GM18499 (cell line): Measurements from ENCODE around the gene SIT1.
A peak's percentile ranks its signal among the peaks of the same experiment; 100 is the strongest.
"Not testable (repeated sequence)": the region's sequence is repeated elsewhere in the genome, so short reads cannot be mapped to it uniquely, and the experiment has no call there.

ENCODE experiments used
- ATAC-seq: cut with Tn5 transposase; IDR thresholded peaks from one replicate; pipeline ENCODE4 v1.9.1; 2021; ENCODE audit warnings: moderate number of reproducible peaks; ENCODE audit not compliant: insufficient read depth, unreplicated experiment

Gene SIT1

DNA sequence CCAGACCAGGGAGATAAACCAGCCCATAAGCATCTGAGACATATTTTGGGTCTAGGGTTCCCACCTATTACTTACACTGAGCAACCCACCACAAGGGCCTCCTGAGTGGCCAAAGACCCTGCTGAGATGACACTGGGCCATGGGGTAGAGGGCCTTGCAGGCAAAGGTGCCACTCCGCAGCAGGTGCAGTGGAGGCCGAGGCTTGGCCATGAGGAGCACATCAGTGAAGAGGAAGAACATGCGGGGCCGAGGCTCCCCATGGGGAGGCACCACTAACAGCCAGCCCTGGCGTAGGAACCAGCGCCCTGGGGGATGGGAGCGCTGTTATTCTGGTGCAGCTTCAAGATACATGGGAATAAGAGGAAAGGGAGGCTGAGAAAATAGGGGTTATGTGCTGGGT is 11.7 kb upstream of the SIT1 start:
- ATAC-seq, result no peak

DNA sequence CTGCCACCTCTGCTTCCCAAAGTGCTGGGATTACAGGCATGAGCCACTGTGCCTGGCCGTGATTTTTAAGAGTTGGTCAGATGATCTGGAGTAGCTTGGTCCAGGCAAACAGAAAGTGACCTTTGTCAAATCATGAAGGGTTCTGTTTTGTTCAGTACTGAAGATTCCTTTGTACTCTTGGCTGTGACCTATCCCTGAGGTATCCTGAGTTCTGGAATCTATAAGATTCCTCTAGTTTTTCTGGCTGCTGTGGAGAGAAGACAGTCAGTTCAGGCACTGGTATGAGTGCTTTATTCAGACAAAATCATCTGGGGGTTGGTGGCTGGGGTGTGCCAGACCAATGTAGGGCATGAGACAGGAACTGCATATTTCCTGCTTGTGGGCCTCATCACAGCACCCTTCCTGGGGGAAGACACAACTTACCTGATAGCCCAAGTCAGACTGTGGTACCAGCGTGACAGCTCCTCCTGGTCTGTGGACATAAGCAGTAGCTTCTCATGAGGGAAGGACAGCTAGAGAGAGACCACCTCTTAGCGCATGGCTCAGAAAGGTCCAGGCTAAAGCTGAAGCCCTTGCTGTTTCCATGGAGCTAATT is 11.1 kb upstream of the SIT1 start:
- no peak for ATAC-seq

DNA sequence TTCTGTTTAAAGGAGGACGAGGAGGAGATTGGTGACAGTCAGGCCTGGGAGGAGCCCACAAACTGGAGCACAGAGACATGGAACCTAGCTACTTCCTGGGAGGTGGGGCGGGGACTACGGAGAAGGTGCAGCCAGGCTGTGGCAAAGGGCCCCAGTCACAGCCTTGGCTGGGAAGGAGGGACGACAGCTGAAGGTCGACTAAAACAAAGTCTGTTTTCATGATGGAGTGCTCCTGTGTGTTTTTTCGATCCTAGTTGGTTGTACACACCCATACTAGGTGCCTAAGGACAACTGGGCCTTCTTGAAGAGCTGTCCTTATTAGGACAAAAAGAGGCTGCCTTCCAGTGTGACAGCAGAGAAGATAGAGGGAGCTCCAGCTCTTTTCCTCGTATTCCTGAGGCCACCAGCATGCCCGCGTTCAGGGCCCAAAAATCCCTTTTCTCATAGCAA is 10.3 kb upstream of the SIT1 start:
- no peak for ATAC-seq

DNA sequence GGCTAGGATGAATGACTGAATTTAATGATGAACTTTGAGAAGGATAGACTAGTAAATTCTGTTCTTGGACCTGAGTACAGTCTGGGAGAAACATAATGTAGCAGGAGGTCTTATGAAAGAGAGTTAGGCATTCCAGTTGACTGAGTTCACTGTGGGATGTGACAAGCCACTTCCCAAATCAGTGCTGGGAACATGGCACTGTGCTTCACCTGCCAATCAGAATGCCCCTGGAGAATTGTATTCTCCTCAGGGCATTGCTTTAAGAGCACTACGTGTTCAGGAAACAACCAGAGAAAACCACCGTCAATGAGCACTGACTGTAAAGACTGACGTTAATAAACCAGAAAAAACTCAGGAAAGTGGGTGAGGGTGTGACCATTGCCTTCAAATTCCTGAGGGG is 8.6 kb upstream of the SIT1 start:
- no peak for ATAC-seq

DNA sequence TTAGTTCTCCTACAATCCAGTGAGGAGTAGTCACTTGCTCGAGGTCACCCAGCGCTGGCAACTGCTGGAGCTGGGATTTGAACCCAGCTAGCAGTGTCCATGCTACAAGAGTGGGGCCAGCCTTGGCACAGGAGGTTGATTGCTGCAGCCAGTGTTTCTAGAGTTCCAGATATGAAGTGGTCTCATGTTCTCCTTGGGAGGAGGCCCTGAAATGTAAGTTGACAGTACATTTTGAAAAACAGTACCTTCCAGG is 8.2 kb upstream of the SIT1 start:
- no peak for ATAC-seq

DNA sequence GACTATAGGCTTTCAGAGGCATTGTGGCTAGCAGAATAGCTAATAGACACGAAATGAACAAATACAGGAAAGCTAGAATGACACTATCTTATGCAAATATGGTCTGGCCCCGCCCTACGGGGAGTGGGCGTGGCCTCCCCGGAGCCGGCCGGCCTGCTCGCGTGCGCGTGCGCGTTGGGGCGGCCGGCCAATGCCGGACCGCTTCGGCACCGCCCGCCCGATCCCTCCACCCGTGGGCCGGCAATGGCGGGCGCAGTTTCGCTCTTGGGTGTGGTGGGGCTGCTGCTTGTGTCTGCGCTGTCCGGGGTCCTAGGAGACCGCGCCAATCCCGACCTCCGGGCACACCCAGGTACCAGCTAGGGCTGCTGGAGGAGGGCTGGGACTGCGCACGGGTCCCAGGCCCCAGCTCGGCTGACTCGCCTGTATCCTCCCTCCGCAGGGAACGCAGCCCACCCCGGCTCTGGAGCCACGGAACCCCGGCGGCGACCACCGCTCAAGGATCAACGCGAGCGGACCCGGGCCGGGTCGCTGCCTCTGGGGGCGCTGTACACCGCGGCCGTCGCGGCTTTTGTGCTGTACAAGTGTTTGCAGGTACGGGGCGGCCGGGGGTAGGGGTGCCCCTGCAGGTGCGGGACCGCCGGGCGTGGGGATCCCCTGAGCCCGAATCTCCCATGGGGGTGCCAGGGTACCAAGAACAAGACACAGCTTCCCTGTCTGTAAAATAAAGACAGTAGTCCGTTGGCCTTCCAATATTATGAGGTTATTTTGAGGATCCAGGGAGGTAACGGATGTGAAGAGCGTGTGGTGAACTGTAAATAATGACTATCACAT is 7.6 kb upstream of the SIT1 start, which contains the start of gene CCDC107:
Gene CCDC107 (plus strand): TSS at position 156 of the 831 bp plus-strand sequence. CDS start 88 bp downstream, at position 244.
- peak; percentile 31 for ATAC-seq

DNA sequence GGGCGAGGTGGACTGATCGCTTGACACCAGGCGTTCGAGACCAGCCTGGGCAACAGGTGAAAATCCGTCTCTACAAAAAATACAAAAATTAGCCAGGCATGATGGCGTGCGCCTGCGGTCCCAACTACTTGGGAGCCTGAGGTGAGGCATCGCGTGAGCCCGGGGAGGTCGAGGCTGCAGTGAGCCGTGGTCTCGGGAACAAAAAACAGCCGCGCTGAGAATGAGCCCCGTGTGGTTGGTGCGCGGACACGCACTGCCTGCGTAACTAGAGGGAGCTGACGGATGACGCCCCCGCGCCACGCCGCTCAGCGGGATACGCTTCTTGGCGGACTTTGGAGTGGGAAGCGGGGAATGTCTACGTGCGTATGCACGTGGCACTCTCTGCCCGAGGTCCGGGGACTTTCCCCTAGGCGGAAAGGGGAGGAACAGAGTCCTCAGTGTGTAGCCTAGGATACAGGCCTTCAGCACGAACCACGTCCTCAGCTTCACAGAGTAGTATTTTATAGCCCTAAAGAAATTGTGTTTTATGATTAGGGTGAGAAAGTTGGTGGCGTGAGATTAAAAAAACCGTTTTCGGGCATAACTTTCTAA is 6.9 kb upstream of the SIT1 start, which contains the start of gene RMRP:
Gene RMRP (minus strand): TSS at position 474 of the 591 bp plus-strand sequence.
- peak; percentile 85 for ATAC-seq

DNA sequence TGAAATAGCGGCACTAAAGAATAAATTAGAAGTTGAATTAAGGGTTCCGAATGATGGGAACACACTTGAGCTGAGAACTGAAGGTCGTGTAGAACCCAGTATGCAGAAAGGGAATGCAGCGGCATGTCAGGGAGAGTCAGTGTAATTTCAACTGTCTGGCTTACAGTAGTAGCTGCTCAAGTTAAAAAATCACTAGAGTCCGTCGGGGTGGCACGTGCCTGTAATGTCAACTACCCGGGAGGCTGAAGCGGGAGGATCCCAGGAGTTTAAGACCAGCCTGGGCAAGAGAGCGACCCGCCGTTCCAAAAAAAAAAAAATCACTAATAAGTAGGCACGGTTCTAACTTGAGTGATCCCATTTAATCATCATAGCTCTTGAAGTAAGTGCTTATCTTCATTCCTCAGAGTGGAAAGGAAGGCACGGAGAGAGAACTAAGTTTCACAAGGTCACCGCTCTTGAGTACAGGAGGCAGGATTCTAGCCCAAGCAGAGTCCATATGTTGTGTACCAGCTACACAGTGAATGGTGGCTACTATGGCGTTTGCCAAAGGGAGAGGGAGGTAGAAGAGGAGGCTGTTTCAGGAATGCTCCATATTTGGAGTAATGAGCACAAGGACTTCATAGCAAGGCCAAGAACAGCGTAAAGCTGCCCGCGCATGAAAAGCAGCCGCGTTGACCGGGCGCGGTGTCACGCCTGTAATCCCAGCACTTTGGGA is 6.3 kb upstream of the SIT1 start:
- ATAC-seq, result no peak

DNA sequence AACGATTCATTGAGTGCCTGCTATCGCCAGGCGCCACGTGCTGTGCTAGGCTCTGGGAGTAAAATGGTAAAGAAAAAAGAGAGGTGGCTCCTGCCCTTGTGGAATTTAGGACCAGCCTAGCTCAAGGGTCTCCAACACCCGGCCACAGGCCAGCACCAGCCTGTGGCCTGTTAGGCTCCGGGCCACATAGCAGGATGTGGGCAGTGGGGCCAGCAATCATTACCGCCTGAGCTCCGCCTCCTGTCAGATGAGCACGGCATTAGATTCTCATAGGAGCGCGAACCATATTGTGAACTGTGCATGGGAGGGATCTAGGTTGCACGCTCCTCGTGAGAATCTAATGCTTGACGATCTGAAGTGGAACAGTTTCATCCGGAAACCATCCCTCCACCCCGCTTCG is 5.6 kb upstream of the SIT1 start:
- ATAC-seq, result no peak

DNA sequence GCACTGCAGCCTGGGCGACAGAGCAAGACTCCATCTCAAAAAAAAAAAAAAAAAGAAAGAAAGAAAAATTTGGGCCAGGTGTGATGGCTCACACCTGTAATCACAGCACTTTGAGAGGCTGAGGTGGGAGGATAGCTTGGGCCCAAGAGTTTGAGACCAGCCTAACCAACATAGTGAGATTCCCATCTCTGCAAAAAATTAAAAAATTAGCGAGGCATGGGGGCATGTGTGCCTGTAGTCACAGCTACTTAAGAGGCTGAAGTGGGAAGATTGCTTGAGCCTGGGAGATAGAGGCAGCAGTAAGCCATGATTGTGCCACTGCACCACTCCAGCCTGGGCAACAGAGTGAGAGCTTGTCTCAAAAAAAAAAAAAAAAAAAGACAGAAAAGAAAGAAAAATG is 2.9 kb upstream of the SIT1 start:
- ATAC-seq, result no peak

DNA sequence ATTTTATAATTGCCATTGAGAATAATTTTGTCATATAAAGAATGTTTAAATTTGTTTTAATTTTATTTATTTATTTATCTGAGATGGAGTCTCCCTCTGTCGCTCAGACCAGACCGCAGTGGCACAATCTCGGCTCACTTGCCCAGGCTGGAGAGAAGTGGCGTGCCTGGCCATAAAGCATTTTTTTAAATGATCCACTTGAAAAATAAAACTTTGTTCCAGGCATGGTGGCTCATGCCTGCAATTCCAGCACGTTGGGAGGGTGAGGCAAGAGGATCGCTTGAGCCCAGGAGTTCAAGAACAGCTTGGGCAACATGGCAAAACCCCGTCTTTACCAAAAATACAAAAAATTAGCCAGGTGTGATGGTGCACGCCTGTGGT is 2.1 kb upstream of the SIT1 start:
- no peak for ATAC-seq

DNA sequence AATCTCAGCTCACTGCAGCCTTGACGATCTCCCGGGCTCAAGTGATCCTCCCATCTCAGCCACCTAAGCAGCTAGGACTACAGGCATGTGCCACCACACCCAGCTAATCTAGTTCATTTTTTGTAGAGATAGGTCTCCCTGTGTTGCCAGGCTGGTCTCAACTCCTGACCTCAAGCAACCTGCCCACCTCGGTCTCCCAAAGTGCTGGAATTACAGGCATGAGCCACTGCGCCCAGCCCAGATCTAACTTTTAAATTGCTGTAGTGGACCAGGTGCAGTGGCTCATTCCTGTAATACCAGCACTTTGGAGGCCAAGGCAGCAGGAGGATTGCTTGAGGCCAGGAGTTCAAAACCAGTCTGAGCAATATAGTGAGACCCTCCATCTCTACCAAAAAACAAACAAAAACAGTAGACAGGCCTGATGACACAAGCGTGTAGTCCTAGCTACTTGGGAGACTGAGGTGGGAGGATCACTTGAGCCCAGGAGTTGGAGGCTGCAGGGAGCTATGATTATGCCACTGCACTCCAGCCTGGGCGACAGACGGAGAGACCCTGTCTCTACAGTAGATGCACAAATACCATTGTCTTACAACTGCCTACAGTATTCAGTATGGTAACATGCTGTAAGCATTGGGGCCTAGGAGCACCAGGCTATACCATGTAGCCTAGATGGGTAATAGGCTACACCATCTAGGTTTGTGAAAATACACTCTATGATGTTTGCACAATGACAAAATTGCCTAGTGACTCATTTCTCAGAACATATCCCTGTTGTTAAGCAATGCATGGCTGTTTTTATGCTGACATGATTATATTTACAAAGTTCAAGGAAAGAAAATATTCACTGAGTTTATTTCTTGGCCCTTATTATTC is 1.5 kb upstream of the SIT1 start:
- no peak for ATAC-seq

DNA sequence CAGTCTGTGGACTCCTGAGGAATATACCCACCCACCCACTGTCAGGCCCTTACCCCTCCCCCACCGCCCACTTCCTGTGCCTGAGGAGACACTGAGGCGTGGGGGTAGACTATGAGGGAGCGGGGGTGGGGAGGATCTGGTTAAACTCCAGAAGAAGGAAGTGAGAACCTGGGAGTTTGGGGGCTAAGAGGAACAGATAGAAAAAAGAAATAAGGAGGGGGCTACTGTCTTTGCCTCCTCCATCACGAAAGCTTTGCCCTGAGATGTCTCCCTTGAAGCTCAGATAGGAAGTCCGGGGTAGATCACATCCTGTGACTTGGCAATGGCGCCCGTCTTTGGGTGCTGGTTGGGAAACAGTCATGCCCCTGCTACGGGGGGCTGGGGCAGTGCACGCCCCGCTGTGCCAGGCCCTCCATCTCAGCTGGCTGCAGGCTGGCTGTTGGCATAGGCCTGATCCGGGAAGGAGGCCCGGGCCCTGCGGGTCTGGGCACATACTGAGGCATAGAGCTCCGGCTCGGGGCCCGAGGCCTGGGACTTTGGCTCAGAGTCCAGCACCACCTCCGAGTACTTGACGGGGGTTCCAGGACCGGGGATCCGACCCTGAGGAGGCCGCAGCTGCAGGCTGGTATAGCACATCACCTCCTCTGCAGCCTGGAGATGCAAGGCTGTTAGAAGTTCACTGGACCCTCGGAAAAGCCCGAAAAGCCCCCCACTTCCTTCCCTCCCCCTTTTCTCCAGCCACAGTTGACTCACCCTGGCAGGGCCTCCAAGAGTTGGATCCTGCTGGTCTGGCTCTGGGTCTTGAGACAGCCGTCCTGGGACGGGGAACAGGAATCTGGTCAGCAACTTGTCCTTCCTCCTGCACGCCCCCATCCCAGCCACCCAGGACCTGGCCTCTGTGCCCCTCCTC is 1.0 kb downstream of the SIT1 start:
- no peak for ATAC-seq

DNA sequence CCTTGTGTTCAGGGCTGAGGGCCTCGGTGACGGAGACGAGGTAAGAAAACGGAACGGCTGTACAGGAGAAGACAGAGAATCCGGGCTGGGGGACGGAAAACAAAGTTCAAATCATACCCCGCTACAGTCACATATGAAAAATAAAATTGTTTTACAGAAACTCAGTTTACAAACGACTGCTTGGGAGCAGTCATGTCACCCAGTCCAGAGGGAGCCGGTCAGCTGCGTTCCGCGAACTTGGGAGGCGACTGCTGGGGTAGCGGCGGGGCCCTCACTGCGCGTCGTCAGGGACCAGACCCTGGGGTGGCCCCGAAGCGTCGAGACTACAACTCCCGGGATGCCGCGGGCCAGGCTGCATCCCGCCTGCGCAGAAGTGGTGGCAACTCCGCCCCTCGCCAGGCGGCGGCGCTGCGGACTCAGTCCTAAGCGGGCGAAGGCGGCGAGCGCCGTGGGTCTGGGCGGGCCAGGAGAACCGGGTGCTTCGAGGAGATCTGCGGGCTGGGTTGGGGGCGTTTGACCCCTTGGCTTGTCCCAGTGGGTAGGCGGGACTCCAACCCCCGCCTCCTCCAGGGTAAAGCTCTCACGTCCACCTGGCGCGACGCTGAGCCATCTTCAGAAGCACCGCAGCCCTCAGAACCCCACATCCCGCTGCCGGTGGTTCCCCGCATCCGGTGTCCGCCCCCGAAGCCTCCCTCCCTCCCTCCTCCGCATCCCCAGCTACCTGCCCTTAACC is 4.0 kb downstream of the SIT1 start:
- peak; percentile 74 for ATAC-seq

DNA sequence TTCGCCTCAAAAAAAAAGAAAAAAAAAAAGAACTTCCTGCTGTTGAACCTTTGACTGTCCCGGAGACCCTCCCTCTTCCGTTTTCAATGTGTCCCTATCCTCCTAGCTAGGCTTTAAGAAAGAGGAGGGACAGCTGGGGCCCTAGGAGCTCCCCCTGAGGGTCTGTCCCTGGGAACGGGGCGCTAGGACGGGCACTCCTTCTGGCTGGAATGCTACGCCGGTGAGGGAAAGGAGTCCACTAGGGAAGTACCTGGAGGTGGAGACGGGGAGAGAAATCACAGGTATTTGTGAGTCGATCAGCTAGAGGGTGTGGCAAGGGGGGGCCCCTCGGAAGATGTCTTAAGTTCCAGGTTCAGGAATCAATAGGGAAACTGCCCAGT is 4.6 kb downstream of the SIT1 start:
- no peak for ATAC-seq

DNA sequence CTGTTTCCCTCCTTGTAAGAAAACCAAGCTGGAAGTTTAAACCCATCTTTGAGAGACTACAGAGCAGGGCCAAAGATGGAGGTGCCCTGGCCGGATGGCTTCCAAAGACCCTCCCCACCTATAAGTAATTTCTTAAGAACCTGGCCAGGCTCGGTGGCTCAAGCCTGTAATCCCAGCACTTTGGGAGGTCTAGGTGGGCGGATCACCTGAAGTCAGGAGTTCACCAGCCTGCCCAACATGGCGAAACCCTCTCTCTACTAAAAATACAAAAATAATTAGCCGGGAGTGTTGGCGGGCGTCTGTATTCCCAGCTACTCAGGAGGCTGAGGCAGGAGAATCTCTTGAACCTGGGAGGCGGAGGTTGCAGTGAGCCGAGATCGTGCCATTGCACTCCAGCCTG is 5.0 kb downstream of the SIT1 start:
- ATAC-seq, result not testable (repeated sequence)

DNA sequence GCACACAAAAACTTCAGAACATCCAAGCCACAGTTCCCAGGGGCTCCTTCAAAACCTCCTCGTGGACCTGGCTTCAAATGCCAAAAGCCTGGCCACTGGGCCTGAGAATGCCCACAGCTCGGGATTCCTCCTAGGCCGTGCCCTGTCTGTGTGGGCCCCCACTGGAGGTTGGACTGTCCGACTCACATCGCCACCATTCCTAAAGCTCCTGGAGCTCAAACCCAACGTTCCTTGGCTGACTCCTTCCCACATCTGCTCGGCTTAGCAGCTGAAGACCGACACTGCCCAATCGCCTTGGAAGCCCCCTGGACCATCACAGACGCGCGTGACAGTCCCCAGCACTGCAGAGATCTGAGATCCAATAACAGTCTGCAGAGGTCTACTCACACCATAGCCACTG is 7.7 kb downstream of the SIT1 start:
- ATAC-seq, result no peak

DNA sequence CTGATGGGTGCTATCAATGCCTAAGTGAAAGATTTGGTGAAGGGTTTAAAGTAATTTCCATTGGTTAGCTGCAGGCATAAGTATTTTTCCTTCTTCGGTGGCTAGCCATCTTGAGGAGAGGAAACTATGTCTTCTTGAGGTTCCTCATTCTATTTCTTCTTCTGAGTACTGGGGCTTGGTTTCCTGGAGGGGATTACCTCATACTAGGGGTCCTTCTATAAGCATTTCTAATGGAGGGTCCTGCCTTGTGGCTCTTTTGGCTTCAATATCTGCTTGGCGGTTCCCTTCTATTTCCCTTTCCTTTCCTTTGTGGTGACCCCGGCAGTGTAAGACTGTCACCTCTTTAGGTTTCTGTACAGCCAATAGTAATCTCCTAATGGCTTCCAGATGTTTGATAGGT is 9.3 kb downstream of the SIT1 start:
- not testable (repeated sequence) for ATAC-seq

DNA sequence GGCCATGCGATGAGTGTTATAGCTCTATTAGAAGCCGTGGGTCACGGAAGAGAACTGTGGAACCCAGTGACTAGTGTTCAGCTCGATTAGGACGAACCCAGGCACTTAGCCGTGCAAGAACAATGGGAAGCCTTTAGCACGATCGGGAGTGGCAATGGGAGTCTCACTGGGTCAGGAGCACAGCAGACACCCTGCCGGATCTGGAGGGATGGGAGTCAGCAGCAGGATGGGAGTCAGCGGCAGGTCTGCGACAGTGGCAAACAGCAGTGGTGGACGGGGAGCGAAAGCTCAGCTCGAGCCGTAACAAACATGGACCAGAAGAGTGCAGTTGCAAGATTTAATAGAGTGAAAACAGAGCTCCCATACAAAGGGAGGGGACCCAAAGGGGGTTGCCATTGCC is 10.3 kb downstream of the SIT1 start:
- not testable (repeated sequence) for ATAC-seq
